Measurements from ENCODE around the gene APOC3.
"Not testable (repeated sequence)": the region's sequence is repeated elsewhere in the genome, so short reads cannot be mapped to it uniquely, and the experiment has no call there.

APOC3 gene

DNA sequence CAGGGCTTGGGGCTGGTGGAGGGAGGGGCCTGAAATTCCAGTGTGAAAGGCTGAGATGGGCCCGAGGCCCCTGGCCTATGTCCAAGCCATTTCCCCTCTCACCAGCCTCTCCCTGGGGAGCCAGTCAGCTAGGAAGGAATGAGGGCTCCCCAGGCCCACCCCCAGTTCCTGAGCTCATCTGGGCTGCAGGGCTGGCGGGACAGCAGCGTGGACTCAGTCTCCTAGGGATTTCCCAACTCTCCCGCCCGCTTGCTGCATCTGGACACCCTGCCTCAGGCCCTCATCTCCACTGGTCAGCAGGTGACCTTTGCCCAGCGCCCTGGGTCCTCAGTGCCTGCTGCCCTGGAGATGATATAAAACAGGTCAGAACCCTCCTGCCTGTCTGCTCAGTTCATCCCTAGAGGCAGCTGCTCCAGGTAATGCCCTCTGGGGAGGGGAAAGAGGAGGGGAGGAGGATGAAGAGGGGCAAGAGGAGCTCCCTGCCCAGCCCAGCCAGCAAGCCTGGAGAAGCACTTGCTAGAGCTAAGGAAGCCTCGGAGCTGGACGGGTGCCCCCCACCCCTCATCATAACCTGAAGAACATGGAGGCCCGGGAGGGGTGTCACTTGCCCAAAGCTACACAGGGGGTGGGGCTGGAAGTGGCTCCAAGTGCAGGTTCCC, at the start of gene APOC3:
APOC3 (plus strand) TSS at position 383 of the 659 bp plus-strand sequence. CDS start 676 bp downstream, outside the sequence.
- no peak for DNase-seq (ENCODE audit: low spot score)

DNA sequence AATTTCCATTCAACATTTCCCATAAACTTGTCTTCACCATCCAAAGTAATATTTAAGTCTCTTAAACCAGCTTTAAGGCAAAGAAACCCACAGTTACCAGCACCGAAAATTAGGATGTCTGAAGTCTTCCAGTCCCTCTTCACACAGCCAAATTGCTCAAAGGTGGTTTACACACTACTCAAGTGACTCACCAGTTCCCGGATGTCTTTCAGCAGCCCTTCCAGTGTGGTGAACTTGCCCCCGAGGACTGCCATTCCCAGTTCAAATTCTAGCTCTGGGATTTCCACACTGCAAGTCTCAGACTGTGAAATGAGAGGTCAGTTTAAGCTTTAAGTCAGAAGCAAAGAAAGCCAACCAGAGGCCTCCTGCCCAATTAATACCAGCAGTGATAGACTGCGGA, 47.0 kb upstream of the APOC3 start:
- peak; percentile 12 for DNase-seq (ENCODE audit: low spot score)

DNA sequence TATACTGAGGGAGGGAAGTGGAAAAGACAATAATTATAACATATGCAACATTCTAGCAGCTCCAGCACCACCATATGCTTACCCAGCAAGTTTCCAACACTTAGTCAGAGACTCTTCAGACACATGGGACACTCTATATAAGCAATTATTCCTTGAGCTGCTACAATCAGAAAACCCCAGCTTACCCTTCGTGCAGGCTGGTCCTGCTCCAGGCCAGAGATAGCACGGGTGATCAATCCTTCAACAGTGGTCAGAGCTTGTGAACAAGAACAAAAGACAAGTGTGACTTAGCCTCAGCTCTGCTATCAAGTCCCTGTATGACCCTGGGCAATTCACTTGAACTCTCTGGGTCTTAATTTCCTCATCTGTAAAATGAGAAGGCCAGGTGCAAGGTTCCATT, 43.4 kb upstream of the APOC3 start:
- no peak for DNase-seq (ENCODE audit: low spot score)

DNA sequence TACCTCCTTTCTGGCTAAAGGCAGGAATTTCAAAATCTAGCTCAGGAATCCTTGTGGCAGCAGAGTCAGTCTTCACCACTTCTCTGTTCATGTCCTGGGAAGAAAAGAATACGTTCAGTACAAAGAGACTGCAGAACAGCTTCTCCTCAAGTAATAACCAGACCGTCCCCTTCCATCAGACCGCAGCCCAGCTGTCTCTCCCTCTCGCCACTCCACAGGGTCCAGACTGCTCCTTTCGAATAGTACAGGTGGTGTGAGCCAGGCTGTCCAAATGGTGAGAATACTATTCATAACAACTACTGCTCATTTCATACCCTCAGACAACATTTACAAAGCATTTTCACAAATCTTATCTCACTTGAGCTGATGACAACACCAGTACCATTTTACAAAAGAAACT, 42.7 kb upstream of the APOC3 start:
- DNase-seq (ENCODE audit: low spot score) = no peak

DNA sequence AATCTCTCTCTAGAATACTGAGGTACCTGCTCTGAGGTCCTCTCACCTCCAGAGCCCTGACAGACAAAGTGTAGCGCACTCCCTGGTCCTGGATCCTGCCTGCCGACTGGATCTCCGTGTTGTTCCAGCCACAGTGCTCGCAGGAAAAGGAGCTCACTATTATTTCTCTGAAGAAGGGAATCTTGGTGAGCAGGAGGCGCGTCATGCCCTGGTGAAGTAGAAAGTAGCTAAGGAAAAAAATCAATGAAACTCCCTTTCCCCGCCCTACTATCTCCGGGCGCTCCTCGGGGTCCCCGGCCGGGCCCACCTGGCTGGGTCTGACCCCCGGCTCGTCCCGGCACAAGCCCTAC, 42.3 kb upstream of the APOC3 start:
- no peak for DNase-seq (ENCODE audit: low spot score)

DNA sequence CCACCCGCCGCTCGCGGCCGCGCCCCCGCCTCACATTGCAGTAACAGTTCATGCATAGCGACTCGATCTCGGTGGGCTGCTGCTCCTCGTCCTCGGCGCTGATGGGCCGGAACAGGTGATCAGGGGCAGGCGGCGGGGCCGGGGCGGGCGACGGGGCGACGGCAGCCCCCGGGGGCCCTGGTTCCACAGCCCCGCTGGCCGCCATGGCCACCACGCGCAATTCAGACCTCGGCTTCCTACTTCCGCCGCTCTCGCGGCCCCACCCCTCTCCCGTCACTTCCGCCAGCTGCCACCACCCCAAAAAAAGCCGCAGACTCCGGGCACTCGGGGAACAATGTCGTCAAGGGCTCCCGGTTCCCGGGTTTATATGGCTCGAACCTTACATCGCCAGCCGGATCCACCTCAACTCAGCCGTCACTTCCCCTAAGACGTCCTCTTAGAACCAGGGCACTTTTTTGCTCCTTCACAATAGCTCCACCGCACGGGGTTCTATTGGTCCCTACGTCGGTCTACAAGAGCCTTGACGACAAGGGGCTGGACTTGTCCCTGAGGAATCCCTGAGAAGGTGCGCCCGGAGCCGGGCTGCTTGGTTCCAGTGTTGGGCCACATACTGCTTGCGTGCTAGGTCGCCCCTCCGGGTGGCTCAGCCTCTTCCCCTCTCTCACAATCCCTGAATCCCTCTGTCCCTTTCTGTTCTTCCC, 41.8 kb upstream of the APOC3 start, which contains the start of gene ZPR1:
ZPR1 (minus strand) TSS at position 238 of the 701 bp plus-strand sequence; CDS start at position 205, 33 bp downstream.
- DNase-seq (ENCODE audit: low spot score) = peak; percentile 84

DNA sequence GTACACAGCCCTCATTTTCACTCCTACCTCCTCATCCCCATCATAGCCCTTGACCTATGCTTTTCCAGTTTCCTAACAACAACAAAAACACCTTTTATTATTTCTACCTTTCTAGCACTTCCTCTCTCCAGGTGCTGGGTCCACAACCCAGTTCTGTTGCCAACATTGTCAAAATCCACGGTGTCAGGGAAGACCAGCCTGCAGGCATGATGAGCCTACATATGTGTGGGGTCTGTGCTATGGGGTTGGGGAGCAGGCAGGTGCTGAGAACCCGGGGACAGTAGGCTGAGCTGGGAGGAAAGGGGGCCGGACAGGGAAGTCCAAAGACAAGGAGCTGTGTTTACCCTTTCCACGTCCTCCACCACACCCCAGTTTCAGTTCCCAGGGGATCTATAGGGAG, 41.2 kb upstream of the APOC3 start:
- DNase-seq (ENCODE audit: low spot score) = no peak

DNA sequence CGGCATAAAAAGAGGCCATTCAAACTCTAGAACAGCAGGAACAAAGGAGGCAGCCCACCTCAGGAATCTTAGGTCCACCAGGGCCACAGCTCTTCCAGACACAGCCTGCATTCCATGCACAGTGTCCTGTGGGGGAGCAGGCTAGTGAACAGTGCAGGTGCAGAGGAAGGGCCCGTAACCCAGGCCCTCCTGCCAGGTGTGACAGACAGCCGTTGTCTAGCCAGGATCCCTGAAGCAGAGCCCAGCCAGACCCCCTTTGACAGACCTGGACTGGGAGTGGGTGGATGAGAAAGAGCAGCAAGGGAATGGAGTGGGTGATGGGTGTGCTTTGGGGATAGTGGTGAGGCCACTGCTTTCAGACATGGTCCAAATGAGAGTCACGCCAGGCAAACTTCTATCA, 40.7 kb upstream of the APOC3 start:
- DNase-seq (ENCODE audit: low spot score) = no peak

DNA sequence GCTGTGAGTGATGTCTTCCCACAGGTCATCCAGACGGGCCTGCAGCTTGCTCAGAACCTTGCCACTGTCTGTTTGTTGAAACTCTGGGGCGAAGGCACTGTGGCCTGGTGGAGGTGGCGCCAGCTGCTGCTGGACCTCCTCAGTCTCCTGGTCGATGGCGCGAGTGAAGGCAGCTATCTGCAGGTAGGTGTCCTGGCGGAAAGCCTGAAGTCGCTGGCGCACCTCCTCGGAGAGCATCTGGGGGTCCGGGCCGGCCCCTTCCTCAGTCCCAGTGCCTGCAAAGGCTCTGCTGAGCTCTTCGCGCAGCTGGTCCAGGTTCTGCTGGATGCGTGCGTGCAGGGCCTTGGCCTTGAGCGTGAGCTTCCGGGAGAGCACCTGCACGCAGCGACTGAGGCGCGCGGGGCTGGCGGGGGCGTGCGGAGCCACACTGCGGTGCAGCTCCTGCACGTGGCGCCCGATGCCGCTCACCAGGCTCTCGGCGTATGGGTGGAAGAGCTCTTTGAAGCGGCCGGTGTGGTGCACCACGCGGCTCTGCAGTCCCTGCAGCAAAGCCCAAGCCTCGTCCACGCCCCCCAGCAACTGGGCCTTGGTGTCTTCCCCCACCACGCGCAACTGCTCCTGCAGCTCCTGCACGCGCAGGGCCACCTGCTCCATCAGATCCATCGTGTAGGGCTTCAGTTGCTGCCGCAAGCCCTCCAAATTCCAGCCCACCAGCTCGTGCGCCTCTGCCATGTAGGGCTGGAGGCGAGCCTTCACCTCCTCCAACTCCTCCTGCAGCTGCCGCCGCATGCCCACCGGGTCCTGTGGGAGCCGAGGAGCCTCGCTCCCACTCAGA, 39.3 kb upstream of the APOC3 start:
- DNase-seq (ENCODE audit: low spot score) = no peak

DNA sequence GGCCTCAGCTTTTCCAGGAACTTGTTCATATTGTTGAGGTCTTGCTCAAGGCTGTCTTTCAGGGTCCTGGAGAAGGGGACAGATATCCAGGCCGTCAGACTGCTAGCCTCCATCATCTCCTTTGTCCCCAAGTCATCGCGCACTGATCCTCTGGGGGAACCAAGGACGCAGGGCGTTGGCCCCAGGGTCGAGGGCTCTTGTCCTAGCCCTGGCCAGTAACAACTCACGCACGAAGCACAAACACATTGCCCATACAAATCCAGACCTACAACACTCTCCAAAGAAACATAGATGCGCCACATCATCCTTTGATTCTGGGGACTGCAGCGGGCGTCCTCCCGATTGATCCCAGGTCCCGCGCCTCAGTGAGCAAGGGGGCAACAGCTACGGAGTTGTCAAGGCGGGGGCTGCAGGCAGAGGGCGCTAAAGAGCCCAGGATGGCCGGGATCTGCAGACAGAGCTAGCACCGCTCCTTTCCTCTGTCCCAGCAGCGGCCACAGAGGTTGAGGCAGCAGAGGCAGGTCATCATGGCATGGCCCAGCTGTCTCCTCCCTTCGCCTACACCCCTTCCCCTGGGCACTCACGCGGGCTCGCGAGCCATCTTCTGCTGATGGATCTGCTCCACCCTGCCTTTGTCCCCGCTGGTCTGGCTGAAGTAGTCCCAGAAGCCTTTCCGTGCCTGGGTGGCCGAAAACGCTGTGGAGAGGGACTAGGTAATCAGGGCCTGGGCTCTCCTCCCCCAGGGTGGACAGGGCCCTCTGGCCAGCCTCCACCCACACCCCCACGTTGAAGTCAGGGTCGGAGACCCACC, 38.5 kb upstream of the APOC3 start:
- peak; percentile 76 for DNase-seq (ENCODE audit: low spot score)

DNA sequence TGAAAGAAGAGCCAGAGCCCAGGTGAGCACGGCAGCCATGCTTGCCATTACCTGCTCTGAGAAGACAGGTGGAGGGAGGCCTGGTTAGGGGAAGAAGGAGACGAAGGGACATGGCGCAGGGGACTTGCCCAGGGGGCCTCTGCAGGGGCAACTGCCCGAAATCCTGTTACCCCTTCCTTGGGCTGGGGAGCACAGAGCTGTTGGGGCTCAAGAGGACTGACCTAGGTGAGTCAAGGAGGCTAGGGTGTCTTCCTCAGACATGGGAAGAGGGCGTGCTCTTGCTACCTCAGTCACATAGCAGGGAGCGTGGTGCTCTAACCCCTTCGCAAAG, 37.9 kb upstream of the APOC3 start, which contains the start of gene APOA5:
APOA5 (minus strand) TSS at position 67 of the 331 bp plus-strand sequence; CDS start at position 48, 19 bp downstream.
- DNase-seq (ENCODE audit: low spot score) = no peak

DNA sequence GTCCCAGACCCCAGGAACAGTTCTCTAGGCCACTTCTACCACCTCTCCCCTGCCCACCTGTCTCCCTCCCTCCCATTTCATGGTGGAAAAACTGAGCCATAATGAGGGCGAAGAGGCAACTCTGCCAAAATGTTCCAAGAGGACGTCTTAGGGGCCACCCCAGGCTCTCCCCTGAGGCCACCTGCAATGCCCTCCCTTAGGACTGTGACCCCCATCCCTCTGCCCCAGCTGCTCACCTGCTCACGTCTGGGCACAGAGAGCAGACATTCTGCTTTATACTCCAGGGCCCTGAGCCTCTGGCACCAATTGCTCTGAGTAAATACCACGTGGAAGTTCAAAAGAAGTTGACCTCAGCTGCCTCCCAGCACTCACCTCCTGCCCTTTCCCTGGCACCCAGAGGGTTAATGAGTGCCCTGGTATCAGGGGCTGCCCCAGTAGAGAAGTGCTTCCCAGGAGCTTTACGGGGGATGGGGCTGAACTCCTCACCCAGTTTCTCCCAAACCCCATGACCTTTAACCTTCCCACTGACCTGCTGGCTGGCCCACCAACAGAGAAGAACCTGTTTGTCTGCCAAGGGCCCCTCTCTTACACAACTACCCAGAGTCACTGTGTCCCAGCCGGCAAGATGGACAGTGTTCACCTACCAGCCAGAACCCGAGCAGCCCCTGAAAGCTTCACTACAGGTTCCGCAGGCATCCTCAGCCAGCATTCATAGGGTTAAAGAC, 37.4 kb upstream of the APOC3 start:
- DNase-seq (ENCODE audit: low spot score) = no peak

DNA sequence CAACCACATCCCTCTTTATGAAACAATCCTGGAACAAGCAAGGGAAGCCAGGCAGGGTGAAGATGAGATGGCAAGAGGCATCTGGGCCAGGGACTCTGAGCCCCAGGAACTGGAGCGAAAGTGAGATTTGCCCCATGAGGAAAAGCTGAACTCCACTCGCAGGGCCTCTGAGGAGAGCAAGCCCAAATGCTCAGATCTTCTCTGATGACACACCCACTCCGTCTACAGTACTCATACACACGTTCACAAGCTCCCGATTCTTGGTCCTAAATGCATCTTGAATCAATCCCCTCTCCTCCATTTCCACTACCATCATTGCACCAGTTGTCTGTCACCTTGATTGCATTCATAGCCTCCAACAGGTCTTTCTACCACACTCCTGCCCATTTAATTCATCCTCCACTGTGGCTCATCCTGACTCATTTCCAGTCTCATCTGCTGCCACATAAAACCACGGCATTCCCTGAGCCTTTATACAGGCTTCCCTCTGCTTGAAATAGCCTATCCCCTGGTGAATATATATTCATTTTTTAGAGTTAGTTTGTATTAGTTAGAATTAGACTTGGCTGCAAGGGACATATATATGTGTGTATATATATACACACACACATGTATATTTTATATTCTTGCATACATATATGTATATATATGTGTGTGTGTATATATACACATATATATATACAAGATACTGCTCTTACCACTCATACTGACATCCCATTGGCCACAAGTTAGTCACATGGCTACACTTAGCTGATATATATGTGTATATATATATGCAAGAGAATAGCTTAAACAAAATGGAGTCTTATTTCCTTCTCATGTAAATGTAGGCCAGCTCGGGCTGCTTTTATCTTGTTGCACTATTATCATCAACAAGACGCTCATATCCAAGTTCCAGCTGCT, 36.6 kb upstream of the APOC3 start:
- DNase-seq (ENCODE audit: low spot score) = no peak

DNA sequence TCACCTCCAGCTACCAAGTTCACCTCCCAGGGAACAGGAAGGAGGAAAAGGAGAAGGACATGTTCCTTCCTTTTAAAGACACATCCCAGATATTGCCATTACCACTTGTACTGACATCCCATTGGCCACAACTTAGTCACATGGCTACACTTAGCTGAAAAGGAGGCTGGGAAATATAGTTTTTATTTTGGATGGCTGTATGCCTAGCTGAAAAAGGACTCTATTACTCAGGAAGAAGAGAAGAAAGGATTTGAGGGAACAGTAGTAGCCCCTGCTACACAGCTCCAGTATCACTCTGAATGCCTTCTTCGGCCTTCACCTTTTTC, 36.0 kb upstream of the APOC3 start:
- no peak for DNase-seq (ENCODE audit: low spot score)

DNA sequence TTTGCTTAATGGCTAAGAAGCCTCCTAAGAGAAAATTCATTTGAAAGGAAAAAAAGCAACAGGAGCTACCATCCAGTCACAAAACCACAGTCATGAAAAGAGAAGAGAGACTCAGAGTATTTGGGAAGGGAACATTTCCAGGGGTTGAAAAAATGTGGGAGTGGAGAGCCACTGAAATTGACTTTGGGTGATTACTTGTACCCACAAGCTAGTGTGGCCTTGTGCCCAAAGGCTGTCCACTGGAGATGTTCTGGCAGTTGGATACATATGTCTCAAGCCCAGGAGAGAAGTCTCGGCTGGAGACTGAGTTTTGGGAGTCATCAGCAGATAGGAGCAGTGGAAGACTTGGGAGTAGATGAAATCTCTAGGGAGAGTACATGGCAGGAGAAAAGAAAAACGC, 34.9 kb upstream of the APOC3 start:
- DNase-seq (ENCODE audit: low spot score) = no peak

DNA sequence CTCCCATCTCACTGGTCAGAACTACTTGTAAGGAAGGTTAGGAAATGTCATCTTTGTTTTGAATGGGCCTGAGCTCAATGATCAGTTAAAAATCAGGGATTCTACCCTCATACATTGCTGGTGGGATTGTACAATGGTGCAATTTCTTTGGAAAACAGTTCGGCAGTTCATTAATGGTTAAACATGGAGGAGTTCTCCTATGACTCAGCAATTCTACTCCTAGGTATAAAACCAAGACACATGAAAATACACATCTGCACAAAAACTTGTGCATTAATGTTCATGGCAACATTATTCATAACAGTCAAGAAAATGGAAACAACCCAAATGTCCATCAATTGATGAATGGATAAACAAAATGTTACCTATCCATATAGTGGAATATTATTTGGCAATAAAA, 33.2 kb upstream of the APOC3 start:
- no peak for DNase-seq (ENCODE audit: low spot score)

DNA sequence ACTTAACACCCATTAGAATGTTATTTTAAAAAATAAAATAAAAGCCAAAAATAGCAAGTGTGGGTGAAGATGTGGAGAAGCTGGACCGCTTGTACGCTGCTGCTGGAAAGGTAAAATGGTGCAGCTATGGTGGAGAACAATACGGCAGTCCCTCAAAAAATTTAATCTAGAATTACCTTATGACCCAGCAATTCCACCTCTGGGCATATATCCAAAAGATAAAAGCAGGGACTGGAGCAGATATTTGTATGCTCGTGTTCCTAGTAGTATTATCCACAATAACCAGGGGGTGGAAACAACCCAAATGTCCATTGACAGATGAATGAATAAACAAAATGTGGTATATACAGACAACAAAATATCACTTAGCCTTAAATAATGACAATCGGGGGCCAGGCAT, 31.9 kb upstream of the APOC3 start:
- no peak for DNase-seq (ENCODE audit: low spot score)

DNA sequence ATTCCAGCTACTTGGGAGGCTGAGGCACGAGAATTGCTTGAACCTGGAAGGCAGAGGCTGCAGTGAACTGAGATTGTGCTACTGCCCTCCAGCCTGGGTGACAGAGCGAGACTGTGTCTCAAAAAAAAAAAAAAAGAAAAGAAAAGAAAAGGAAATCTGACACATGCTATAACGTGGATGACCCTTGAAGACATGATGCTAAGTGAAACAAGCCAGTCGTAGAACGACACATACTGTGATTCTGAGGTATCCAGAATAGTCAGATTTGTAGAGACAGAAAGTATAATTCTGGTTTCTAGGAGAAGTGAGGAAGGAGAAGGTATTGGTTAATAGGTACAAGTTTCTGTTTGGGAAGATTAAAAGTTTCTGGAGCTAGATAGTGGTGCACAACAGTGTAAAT, 31.3 kb upstream of the APOC3 start:
- DNase-seq (ENCODE audit: low spot score) = no peak

DNA sequence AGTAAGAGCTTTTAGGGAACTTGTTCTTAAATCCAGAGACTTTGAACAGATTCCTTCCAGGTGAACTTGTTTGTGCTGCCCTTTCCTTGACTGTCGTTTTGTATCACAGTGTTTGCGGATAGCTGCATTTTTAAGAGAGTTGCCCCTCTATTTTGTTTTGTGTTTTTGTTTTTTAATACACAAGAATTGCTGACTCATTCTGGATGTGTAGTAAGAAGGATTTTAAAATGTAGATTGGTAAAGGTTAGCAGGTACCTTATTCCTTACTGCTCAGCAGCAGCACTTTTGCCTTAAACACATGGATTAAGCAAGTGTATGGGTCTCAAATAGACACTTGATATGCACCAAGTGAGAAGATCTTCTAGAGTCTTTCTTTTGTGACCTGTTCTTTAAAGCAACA, 29.1 kb upstream of the APOC3 start:
- no peak for DNase-seq (ENCODE audit: low spot score)

DNA sequence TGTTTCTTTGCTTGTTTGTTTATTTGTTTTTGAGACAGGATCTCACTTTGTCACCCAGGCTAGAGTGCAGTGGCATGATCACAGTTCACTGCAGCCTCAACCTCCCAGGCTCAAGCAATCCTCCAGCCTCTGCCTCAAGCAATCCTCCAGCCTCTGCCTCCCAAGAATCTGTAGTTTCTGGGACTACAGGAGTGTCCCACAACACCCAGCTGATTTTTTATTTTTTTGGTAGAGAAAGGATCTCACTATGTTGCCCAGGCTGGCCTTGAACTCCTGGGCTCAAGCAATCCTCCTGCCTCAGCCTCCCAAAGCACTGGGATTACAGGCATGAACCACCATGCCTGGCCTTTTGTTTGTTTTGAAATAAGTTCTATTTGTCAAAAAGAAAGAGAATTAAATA, 28.0 kb upstream of the APOC3 start:
- not testable (repeated sequence) for DNase-seq (ENCODE audit: low spot score)

DNA sequence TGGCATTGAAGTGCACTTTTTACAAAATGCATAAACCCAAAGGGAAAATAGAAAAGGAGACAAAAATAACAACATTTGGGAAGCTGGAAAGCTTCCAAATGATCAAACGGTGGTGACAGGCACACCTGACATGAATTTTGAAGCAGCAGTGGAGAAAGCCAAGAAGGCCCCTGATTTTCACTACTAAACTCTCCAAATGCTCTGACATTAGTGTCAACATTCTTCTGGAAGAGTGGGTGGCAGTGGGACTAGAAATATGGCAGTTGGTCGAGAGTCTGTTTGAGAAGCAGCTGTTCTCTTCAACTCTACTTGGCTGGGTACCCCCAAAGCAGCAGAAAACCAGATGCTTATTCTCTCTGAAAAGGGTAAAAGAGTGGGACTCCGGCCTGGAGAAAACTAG, 25.7 kb upstream of the APOC3 start:
- no peak for DNase-seq (ENCODE audit: low spot score)

All from CD4-positive, alpha-beta T cell treated with Interleukin-2 at 100 ng/mL for 4 hours (primary cell).